GM10248 (cell line): ENCODE results near the gene CRIP1.

Experiments
- CTCF ChIA-PET: fragments of 300-600 bp; sonication (Branson Sonifier 250); formaldehyde crosslinking; extraction: SDS; loops from one replicate; lab custom pipeline; 2021; ENCODE audit warnings: antibody characterized with exemption; lab: Yijun Ruan, JAX
- POLR2A ChIA-PET: fragments of 350-650 bp; sonication (Branson Sonifier 250); formaldehyde crosslinking; extraction: SDS; loops from one replicate; lab custom pipeline; 2020; ENCODE audit warnings: antibody characterized with exemption; lab: Yijun Ruan, JAX
- DNase-seq: peaks from one replicate; pipeline ENCODE4 v3.0.0; 2012; ENCODE audit errors: extremely low spot score
- CTCF ChIP-seq: IDR thresholded peaks from 2 replicates; pipeline ENCODE4 v1.5.1; 2012; ENCODE audit warnings: mild to moderate bottlenecking, low read depth; ENCODE audit errors: extremely low read depth, missing control alignments, control extremely low read depth

CRIP1 gene

GRCh38 chr14:105484069-105484996 lies 2.4 kb upstream of the CRIP1 start:
- TF ChIP-seq CTCF = no peak
- POLR2A ChIA-PET = interaction anchor here (0.6 kb wide), 2 partner anchors 55 to 374 kb away, joined by 3 to 4 read pairs; no protein-coding TSS in a partner anchor
- CTCF ChIA-PET = interaction anchor here (0.7 kb wide), 1 partner anchor 510 kb away, joined by 3 read pairs; no protein-coding TSS in a partner anchor
- DNase-seq = no peak

- no peak for DNase-seq
- ChIA-PET POLR2A (interaction anchor here (0.6 kb wide), 1 partner anchor 55 kb away, joined by 3 read pairs; no protein-coding TSS in a partner anchor), CTCF (no interaction called here)
- no peak for TF ChIP-seq CTCF
Observed at GRCh38 chr14:105484997-105485393, 1.7 kb upstream of the CRIP1 start.

- TF ChIP-seq CTCF = peak; percentile 64
- CTCF ChIA-PET = interaction anchor here (1.5 kb wide), 2 partner anchors 15 to 115 kb away, joined by 4 to 5 read pairs; no protein-coding TSS in a partner anchor
- POLR2A ChIA-PET = interaction anchor here (0.8 kb wide), 1 partner anchor 1970 kb away, joined by 3 read pairs; no protein-coding TSS in a partner anchor
- DNase-seq = peak; percentile 54
Observed at GRCh38 chr14:105485739-105486162, 935 bp upstream of the CRIP1 start.

GRCh38 chr14:105486974-105487448 lies 325 bp downstream of the CRIP1 start:
- peak; percentile 61 for DNase-seq
- TF ChIP-seq CTCF = no peak
- ChIA-PET CTCF (interaction anchor here (1.5 kb wide), 2 partner anchors 16 to 116 kb away, joined by 4 to 5 read pairs; no protein-coding TSS in a partner anchor), POLR2A (no interaction called here)

- TF ChIP-seq CTCF = no peak
- ChIA-PET CTCF (no interaction called here), POLR2A (no interaction called here)
- peak; percentile 60 for DNase-seq
Observed at GRCh38 chr14:105487449-105487985, 831 bp downstream of the CRIP1 start.

- ChIA-PET POLR2A (interaction anchor here (1.9 kb wide), 1 partner anchor 7 kb away, joined by 10 read pairs; no protein-coding TSS in a partner anchor), CTCF (interaction anchor here (1.3 to 6.9 kb wide), 9 partner anchors 6 to 125 kb away, joined by 3 to 96 read pairs (median 8); no protein-coding TSS in a partner anchor)
- no peak for DNase-seq
- TF ChIP-seq CTCF = no peak
Observed at GRCh38 chr14:105487986-105488777, 1.5 kb downstream of the CRIP1 start.
